ENCODE results near the gene SEPTIN8. TPM values are rescaled to one million over a fixed set of nuclear protein-coding genes. Genes with fewer than 3 reads are reported as not detected.
A peak's percentile ranks its signal among the peaks of the same experiment; 100 is the strongest.

The SEPTIN8 gene
- total and polyA plus RNA-seq, 2 of the 8 experiments (the other 6 are each of a cell fraction or from before 2014, with no cell fraction given): 21.2 to 33.0 TPM

- H3K4me2 ChIP-seq (ENCODE audit: insufficient read depth in 1 of 2, low read depth in 2 of 2, low read length in 2 of 2): no peak overlapping the region
- no peaks in the 10 kb centered on the region for H4K20me1 ChIP-seq (replicated peaks in 1 of 2; ENCODE audit: control insufficient read depth in 1 of 2, insufficient read depth in 2 of 2, low read length in 2 of 2)
- no peak overlapping the region for H3K18ac ChIP-seq (ENCODE audit: extremely low read depth, low read length)
- H3K56ac ChIP-seq (replicated peaks; ENCODE audit: insufficient read length, low read depth, low read length): no peak overlapping the region
- no peaks in the 10 kb centered on the region for H3K79me2 ChIP-seq (ENCODE audit: control insufficient read depth in 1 of 2, insufficient read depth in 2 of 2, low read length in 2 of 2)
- H3K4me1 ChIP-seq (replicated peaks in 1 of 4; ENCODE audit: control insufficient read depth in 3 of 4, insufficient read depth in 4 of 4, low read length in 3 of 4): no peaks in the 10 kb centered on the region
- H2BK5ac ChIP-seq (ENCODE audit: low read depth, low read length): no peak overlapping the region
- no peak for TF ChIP-seq EZH2 (IDR thresholded peaks at IDR 0.05; ENCODE audit: low read depth, low read length, severe bottlenecking)
- no peak for TF ChIP-seq KDM4A (IDR thresholded peaks at IDR 0.05; ENCODE audit: low read depth, low read length, severe bottlenecking)
- peak; percentile 5; the same call in 1 of the 2 replicates for TF ChIP-seq CEBPB (IDR thresholded peaks at IDR 0.05; ENCODE audit: low read depth, low read length)
- no peak for TF ChIP-seq RBBP5 (IDR thresholded peaks at IDR 0.05; ENCODE audit: borderline replicate concordance, low read depth, low read length)
- H2AK5ac ChIP-seq (ENCODE audit: low read depth, low read length): no peak overlapping the region
- no peaks in the 10 kb centered on the region for H3K27me3 ChIP-seq (replicated peaks in 1 of 4; ENCODE audit: control insufficient read depth in 3 of 4, extremely low read depth in 1 of 4, insufficient read depth in 3 of 4, low read length in 3 of 4)
- H4K91ac ChIP-seq (replicated peaks; ENCODE audit: insufficient read length, low read length): no peak overlapping the region
- H2AFZ ChIP-seq (ENCODE audit: low read length): no peak overlapping the region
- WGBS, 2 experiments (ENCODE audit: extremely low coverage in 1 of 2, insufficient coverage in 1 of 2, insufficient read length in 1 of 2, insufficient replicate concordance in 2 of 2, low coverage in 1 of 2, low lambda C conversion rate in 2 of 2, missing lambda C conversion rate in 1 of 2): 94% methylated on average over 2 of the region's 2 CpGs; no CpG with 5 or more reads in 1 of the 2 experiments
- H3K9ac ChIP-seq (replicated peaks in 1 of 4; ENCODE audit: extremely low read depth in 1 of 4, low read depth in 3 of 4, low read length in 3 of 4): no peak overlapping the region
- H3K23ac ChIP-seq (ENCODE audit: insufficient read length): no peak overlapping the region
- H3K14ac ChIP-seq (ENCODE audit: insufficient read length): no peak overlapping the region
- ChIA-PET CTCF (ENCODE audit: partially characterized antibody) (interaction anchor here (0.6 kb wide), 1 partner anchor 48 kb away, joined by 3 read pairs; no protein-coding TSS in a partner anchor), POLR2A (ENCODE audit: partially characterized antibody) (no interaction called here)
- no peak overlapping the region for H2BK12ac ChIP-seq (ENCODE audit: low read depth, low read length)
- H2BK20ac ChIP-seq (ENCODE audit: low read length): no peak overlapping the region
- no peak for DNase-seq (ENCODE audit: low read depth in 1 of 2, low spot score in 2 of 2)
- H3K4ac ChIP-seq (replicated peaks; ENCODE audit: insufficient read length, low read depth, low read length): no peak overlapping the region
- H2BK120ac ChIP-seq (replicated peaks; ENCODE audit: low read depth, low read length): no peak overlapping the region
- FAIRE-seq: no peak
- H3K4me3 ChIP-seq (ENCODE audit: extremely low read depth in 1 of 4, insufficient read depth in 2 of 4, low read depth in 3 of 4, low read length in 4 of 4): no peak overlapping the region
- H3K79me1 ChIP-seq (ENCODE audit: low read depth, low read length): no peaks in the 10 kb centered on the region
- no peak overlapping the region for H4K8ac ChIP-seq (ENCODE audit: extremely low read depth, insufficient read depth, low read length)
- no peak overlapping the region for H2BK15ac ChIP-seq (ENCODE audit: low read length)
- H3K36me3 ChIP-seq (ENCODE audit: control insufficient read depth in 2 of 4, insufficient read depth in 4 of 4, low read length in 3 of 4): peaks cover 0 to 12% (median 0%) of the 10 kb centered on the region in 4 experiments; a peak in 1 of 8 replicates
- no peaks in the 10 kb centered on the region for H3K9me3 ChIP-seq (ENCODE audit: insufficient read depth in 2 of 2, low read depth in 1 of 2, low read length in 1 of 2)
- H4K5ac ChIP-seq (ENCODE audit: insufficient read length, low read depth, low read length): no peak overlapping the region
- H3K23me2 ChIP-seq (ENCODE audit: low read depth, low read length): no peaks in the 10 kb centered on the region
- H3K27ac ChIP-seq (ENCODE audit: low read depth, low read length): no peak overlapping the region
Observed at GRCh38 chr5:132725745-132726144, 51.3 kb downstream of the SEPTIN8 start.

Data from H1 (cell line).